Urinary bladder (tissue), 4 donors: ENCODE data around the gene ZNF664. TPM values are rescaled to one million over a fixed set of nuclear protein-coding genes. Genes with fewer than 3 reads are reported as not detected.

Experiments
- DNase-seq: peaks from one replicate; pipeline ENCODE4 v3.0.0-alpha.2; 2015; ENCODE audit errors: extremely low spot score
- H3K27ac ChIP-seq: one replicate; pipeline ENCODE4 v1.5.1; 2013; ENCODE audit warnings: low read depth, mild to moderate bottlenecking, moderate library complexity
- H3K36me3 ChIP-seq: one replicate; pipeline ENCODE4 v1.6.1; 2013; ENCODE audit warnings: mild to moderate bottlenecking, moderate library complexity; ENCODE audit not compliant: insufficient read depth
- H3K4me1 ChIP-seq: one replicate; pipeline ENCODE4 v1.6.1; 2013; ENCODE audit warnings: mild to moderate bottlenecking, moderate library complexity; ENCODE audit not compliant: insufficient read depth
- H3K4me3 ChIP-seq: one replicate; pipeline ENCODE4 v1.5.1; 2013; ENCODE audit warnings: low read depth, low read length
- WGBS: extraction: QIAGEN DNeasy Blood & Tissue Kit; methylation state at CpG from one replicate; pipeline ENCODE4 v1.1.7; 2013; 5-methylcytosine and 5-hydroxymethylcytosine counted together
- polyA plus RNA-seq: library from polyadenylated mRNA; stranded (reverse); fragments of 200-250 nt; gene quantifications from one replicate; pipeline ENCODE4 v1.2.3, GENCODE V29; 2013
- total RNA-seq: library from RNA; depleted of rRNA; stranded (reverse); fragments of >200 nt; gene quantifications from one replicate; pipeline ENCODE4 v1.2.3, GENCODE V29; 2014
- donor health status: healthy with polysubstance abuse.
- donor health status: healthy.

The ZNF664 gene
- total and polyA plus RNA-seq, 2 donors = 45.7 to 71.6 TPM

DNA sequence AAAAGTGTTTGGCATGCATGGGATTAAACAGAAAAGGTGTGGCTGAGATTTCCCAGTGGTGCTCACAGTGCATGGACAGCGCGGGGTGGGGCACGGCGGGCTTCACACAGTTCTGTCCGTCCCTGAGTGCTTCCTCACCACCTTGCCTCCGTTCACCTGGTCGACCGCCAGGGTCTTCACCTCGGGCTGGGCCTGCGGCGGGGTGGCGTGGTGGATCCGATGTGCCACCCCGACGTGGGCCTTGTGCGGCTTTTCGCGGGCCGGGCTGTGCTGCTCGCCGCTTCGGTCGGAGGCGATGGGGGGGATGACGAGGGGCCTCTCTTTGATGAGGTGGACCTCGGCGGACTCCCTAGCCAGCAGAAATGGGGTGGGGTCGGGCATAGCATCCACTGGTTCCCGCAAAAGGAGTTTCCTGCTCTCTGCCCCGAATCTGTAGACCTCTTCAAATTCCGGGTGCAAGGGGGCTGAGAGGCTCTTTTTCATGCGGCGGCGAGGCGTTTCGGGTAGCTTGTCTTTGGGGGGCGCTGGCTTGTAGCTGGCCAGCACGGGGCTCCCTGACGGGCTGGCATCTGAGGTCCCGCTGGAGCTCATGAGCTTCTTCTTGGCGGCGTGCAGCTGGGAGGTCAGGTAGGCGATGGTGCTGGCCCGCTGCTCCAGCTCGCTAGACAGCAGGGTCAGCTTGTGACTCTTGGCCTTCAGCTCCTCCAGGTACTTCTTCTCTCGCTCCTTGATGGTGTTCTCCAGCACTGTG lies 35.9 kb upstream of the ZNF664 start:
- 95% methylated on average over 46 of the region's 46 CpGs for WGBS
- no peak overlapping the region for H3K27ac ChIP-seq
- no peaks in the 10 kb centered on the region for H3K36me3 ChIP-seq
- H3K4me3 ChIP-seq = no peak overlapping the region
- no peak for DNase-seq
- H3K4me1 ChIP-seq = no peaks in the 10 kb centered on the region

GRCh38 chr12:123937707-123938591 lies 35.1 kb upstream of the ZNF664 start:
- Histone ChIP-seq H3K36me3 (no peaks in the 10 kb centered on the region), H3K27ac (no peak overlapping the region), H3K4me1 (no peaks in the 10 kb centered on the region), H3K4me3 (no peak overlapping the region)
- DNase-seq = no peak
- 73% methylated on average over 16 of the region's 16 CpGs for WGBS

GRCh38 chr12:123938679-123939480 lies 34.1 kb upstream of the ZNF664 start:
- Histone ChIP-seq H3K4me3 (no peak overlapping the region), H3K27ac (no peak overlapping the region), H3K4me1 (no peaks in the 10 kb centered on the region), H3K36me3 (no peaks in the 10 kb centered on the region)
- 79% methylated on average over 16 of the region's 16 CpGs for WGBS
- no peak for DNase-seq

GRCh38 chr12:123939716-123940626 lies 33.0 kb upstream of the ZNF664 start:
- 87% methylated on average over 16 of the region's 16 CpGs for WGBS
- Histone ChIP-seq H3K4me3 (no peak overlapping the region), H3K27ac (no peak overlapping the region), H3K36me3 (no peaks in the 10 kb centered on the region), H3K4me1 (no peaks in the 10 kb centered on the region)
- DNase-seq = no peak

GRCh38 chr12:123940627-123940966 lies 32.4 kb upstream of the ZNF664 start:
- WGBS = 94% methylated on average over 9 of the region's 9 CpGs
- no peak overlapping the region for H3K27ac ChIP-seq
- no peaks in the 10 kb centered on the region for H3K36me3 ChIP-seq
- no peak overlapping the region for H3K4me3 ChIP-seq
- DNase-seq = no peak
- no peaks in the 10 kb centered on the region for H3K4me1 ChIP-seq

DNA sequence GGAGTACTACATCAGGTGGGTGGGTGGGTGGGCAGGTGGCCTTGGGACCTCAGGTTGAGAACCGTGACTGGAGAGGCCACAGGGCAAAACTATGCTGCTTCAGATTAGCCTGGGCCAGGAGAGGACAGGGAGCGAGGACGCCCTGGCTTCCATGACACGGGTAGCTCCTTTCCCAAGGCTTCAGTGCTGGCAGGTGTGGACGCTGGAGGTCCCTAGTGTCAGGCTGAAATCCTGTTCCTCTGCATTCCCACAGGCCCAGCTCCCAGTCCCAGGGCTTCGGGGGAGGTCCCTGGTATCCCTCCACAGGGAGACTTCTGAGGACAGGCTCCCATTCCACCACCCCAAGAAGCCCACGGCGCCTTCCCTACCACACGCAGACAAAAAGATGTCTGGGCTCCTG lies 32.0 kb upstream of the ZNF664 start:
- no peak overlapping the region for H3K27ac ChIP-seq
- H3K36me3 ChIP-seq = no peaks in the 10 kb centered on the region

GRCh38 chr12:123941624-123942237 lies 31.3 kb upstream of the ZNF664 start:
- H3K27ac ChIP-seq = no peak overlapping the region
- H3K4me3 ChIP-seq = no peak overlapping the region
- no peaks in the 10 kb centered on the region for H3K4me1 ChIP-seq
- H3K36me3 ChIP-seq = no peaks in the 10 kb centered on the region
- no peak for DNase-seq
- WGBS = 90% methylated on average over 13 of the region's 13 CpGs

More for the DNA sequence above, 32.0 kb upstream of the ZNF664 start:
- no peak for DNase-seq
- 92% methylated on average over 9 of the region's 9 CpGs for WGBS
- Histone ChIP-seq H3K4me1 (no peaks in the 10 kb centered on the region), H3K4me3 (no peak overlapping the region)

DNA sequence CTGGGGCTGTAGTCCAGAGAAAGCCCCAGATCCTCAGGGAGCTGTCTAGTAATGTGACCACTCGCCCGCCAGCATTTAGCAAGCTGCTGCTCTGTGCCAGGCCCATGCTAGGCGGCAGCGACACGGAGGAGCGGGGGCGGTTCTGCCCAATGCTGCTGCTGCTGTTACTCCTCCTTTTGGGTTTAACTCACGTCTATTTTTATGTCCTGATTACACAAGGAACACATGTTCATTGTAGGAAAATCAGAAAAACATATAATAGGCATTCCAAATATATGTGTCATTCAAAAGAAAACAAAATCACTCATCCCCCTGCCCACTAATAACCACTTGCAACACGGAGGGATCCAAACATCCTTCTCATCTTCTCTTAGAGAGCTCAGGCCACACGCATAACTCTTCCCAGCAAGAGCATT lies 30.8 kb upstream of the ZNF664 start:
- H3K4me1 ChIP-seq = no peaks in the 10 kb centered on the region
- WGBS = 92% methylated on average over 10 of the region's 10 CpGs
- no peak overlapping the region for H3K4me3 ChIP-seq
- no peaks in the 10 kb centered on the region for H3K36me3 ChIP-seq
- DNase-seq = no peak
- no peak overlapping the region for H3K27ac ChIP-seq

DNA sequence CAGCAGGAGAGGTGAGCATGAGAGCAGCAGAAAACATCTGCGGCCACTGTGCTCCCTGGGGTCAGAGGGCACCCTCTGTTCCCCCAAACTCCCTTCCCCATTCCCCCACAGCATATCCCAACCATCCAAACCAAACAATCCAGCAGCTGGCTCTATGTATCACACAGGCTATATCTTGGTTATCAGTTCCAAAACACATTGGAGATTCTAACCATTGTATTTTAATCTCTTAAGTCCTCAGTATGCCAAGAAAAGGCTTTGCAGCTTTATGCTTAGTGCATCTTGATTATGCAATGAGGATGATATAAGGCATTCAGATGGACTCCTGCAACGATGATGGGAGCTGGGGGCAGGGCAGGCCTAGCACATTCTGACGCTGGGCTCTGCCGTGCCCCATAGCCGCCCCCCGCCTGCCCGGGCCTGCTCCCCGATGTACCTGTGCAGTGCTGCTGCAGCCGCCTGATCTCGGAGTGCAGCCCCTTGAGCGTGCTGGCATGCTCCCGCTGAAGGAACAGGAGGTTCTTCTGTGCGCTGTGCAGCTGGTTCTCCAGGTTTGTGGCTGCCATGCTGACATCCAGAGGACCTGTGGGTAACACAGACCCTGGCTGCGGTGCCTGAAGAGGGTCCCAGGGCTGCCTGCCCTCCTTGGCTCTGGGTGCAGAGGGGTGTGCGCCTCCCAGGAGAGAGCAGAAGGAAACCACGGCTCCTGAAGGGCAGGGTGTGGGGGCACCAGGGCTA lies 29.9 kb upstream of the ZNF664 start:
- Histone ChIP-seq H3K36me3 (no peaks in the 10 kb centered on the region), H3K4me1 (no peaks in the 10 kb centered on the region), H3K4me3 (no peak overlapping the region), H3K27ac (no peak overlapping the region)
- no peak for DNase-seq
- 90% methylated on average over 16 of the region's 16 CpGs for WGBS

- Histone ChIP-seq H3K36me3 (no peaks in the 10 kb centered on the region), H3K27ac (no peak overlapping the region), H3K4me3 (no peak overlapping the region), H3K4me1 (no peaks in the 10 kb centered on the region)
- 90% methylated on average over 5 of the region's 5 CpGs for WGBS
- no peak for DNase-seq
Measured at GRCh38 chr12:123943816-123944215, 29.2 kb upstream of the ZNF664 start.

DNA sequence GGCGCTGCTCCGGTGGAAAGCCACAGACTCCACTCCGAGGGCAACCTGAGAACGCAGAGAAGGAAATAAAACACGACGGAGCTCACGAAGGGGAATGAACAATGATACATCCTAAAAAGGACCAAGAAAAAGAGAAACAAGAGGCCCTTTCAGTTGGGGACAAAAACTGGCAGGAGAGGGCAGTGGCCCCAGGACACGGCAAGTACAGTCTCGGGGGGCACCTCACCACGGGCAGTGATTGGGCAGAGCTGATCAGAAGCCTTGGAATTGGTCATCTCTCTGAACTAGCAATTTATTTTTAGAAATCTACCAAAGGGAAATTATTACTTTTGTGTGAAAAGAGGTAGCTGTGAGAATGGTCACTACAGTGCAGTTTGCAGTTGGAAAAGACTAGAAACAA lies 28.3 kb upstream of the ZNF664 start:
- WGBS = 91% methylated on average over 10 of the region's 10 CpGs
- DNase-seq = no peak

More for the DNA sequence above, 28.3 kb upstream of the ZNF664 start:
- H3K27ac ChIP-seq = no peak overlapping the region
- no peak overlapping the region for H3K4me3 ChIP-seq
- H3K36me3 ChIP-seq = no peaks in the 10 kb centered on the region
- no peaks in the 10 kb centered on the region for H3K4me1 ChIP-seq
